H1 (cell line): Measurements from ENCODE around the gene NRXN3. TPM values are rescaled to one million over a fixed set of nuclear protein-coding genes. Genes with fewer than 3 reads are reported as not detected.

Experiments
- CTCF ChIA-PET: fragments of 300-600 bp; sonication (Branson Sonifier 250); formaldehyde crosslinking; loops from one replicate; lab custom pipeline; 2021; ENCODE audit not compliant: partially characterized antibody; lab: Charles Lee
- POLR2A ChIA-PET: fragments of 300-600 bp; sonication (Branson Sonifier 250); formaldehyde crosslinking; loops from one replicate; lab custom pipeline; 2021; ENCODE audit warnings: inconsistent platforms; ENCODE audit not compliant: partially characterized antibody; lab: Charles Lee
- DNase-seq, 2 experiments: peaks; one replicate each; pipeline versions ENCODE4 v3.0.0 to v3.0.0-alpha.2; 2010 to 2022; ENCODE audit warnings: low spot score in 2 of 2, low read depth in 1 of 2, mixed read lengths in 1 of 2
- FAIRE-seq: peaks from 2 replicates; lab custom pipeline; 2011; peaks lifted over from hg19 to GRCh38; lab: Jason Lieb, UNC
- H2AFZ ChIP-seq: 2 replicates; pipeline ENCODE4 v1.8.1; 2012; ENCODE audit warnings: low read length, inconsistent platforms
- H2AK5ac ChIP-seq: 2 replicates; pipeline ENCODE4 v1.6.1; 2013; ENCODE audit warnings: low read depth, low read length
- H2BK120ac ChIP-seq: replicated peaks from 2 replicates; pipeline ENCODE3; 2013; ENCODE audit warnings: low read depth, low read length, inconsistent platforms
- H2BK12ac ChIP-seq: 2 replicates; pipeline ENCODE4 v1.6.1; 2013; ENCODE audit warnings: low read depth, low read length
- H2BK15ac ChIP-seq: 2 replicates; pipeline ENCODE4 v1.6.1; 2013; ENCODE audit warnings: low read length
- H2BK20ac ChIP-seq: 2 replicates; pipeline ENCODE4 v1.6.1; 2013; ENCODE audit warnings: low read length
- H2BK5ac ChIP-seq: 2 replicates; pipeline ENCODE4 v1.6.1; 2013; ENCODE audit warnings: low read depth, low read length
- H3K14ac ChIP-seq: 2 replicates; pipeline ENCODE4 v1.6.1; 2013; ENCODE audit warnings: inconsistent platforms; ENCODE audit not compliant: insufficient read length
- H3K18ac ChIP-seq: 2 replicates; pipeline ENCODE4 v1.6.1; 2013; ENCODE audit warnings: low read length; ENCODE audit errors: extremely low read depth
- H3K23ac ChIP-seq: 2 replicates; pipeline ENCODE4 v1.6.1; 2013; ENCODE audit warnings: inconsistent platforms; ENCODE audit not compliant: insufficient read length
- H3K23me2 ChIP-seq: 2 replicates; pipeline ENCODE4 v1.6.1; 2013; ENCODE audit warnings: low read depth, low read length
- H3K27ac ChIP-seq: 2 replicates; pipeline ENCODE4 v1.6.1; 2011; ENCODE audit warnings: low read depth, low read length, inconsistent platforms
- H3K27me3 ChIP-seq, 4 experiments: replicated peaks in 1 of 4; 1 replicate in 1 of 4; 2 replicates in 3 of 4; pipeline versions ENCODE4 v1.6.1 to v1.8.1; 2011 to 2013; ENCODE audit warnings: low read length in 3 of 4, mild to moderate bottlenecking in 3 of 4, inconsistent platforms in 2 of 4, mixed read lengths in 2 of 4, moderate library complexity in 1 of 4; ENCODE audit not compliant: control insufficient read depth in 3 of 4, insufficient read depth in 3 of 4; ENCODE audit errors: extremely low read depth in 1 of 4
- H3K36me3 ChIP-seq, 4 experiments: 2 replicates each; pipeline versions ENCODE4 v1.6.1 to v1.8.1; 2011 to 2013; ENCODE audit warnings: mild to moderate bottlenecking in 4 of 4, low read length in 3 of 4, moderate library complexity in 2 of 4, control low read depth in 1 of 4, inconsistent platforms in 1 of 4; ENCODE audit not compliant: insufficient read depth in 4 of 4, control insufficient read depth in 2 of 4
- H3K4ac ChIP-seq: replicated peaks from 2 replicates; pipeline ENCODE3; 2013; ENCODE audit warnings: low read length, low read depth, mixed read lengths, inconsistent platforms; ENCODE audit not compliant: insufficient read length
- H3K4me1 ChIP-seq, 4 experiments: replicated peaks in 1 of 4; 1 replicate in 1 of 4; 2 replicates in 3 of 4; pipeline versions ENCODE4 v1.6.1 to v1.8.1; 2011 to 2013; ENCODE audit warnings: low read length in 3 of 4, inconsistent platforms in 2 of 4, mixed read lengths in 1 of 4; ENCODE audit not compliant: insufficient read depth in 4 of 4, control insufficient read depth in 3 of 4
- H3K4me2 ChIP-seq, 2 experiments: 2 replicates each; pipeline versions ENCODE4 v1.6.1 to v1.8.1; 2011 to 2013; ENCODE audit warnings: low read depth in 2 of 2, low read length in 2 of 2, control low read depth in 1 of 2, inconsistent platforms in 1 of 2, mild to moderate bottlenecking in 1 of 2; ENCODE audit not compliant: insufficient read depth in 1 of 2
- H3K4me3 ChIP-seq, 4 experiments: fragments of 200-600, 300-600 bp in 1 of 4; sonication (generic), shearing (Covaris generic), sonication (Bioruptor Twin) in 1 of 4; 2 replicates each; pipeline versions ENCODE4 v1.5.1 to v1.8.1; 2011 to 2016; ENCODE audit warnings: low read length in 4 of 4, low read depth in 3 of 4, control low read depth in 2 of 4, inconsistent platforms in 2 of 4, mild to moderate bottlenecking in 2 of 4, mixed read lengths in 1 of 4, moderate library complexity in 1 of 4; ENCODE audit not compliant: insufficient read depth in 2 of 4; ENCODE audit errors: extremely low read depth in 1 of 4
- H3K56ac ChIP-seq: replicated peaks from 2 replicates; pipeline ENCODE3; 2013; ENCODE audit warnings: low read depth, mild to moderate bottlenecking, mixed read lengths, low read length, inconsistent platforms; ENCODE audit not compliant: insufficient read length
- H3K79me1 ChIP-seq: 2 replicates; pipeline ENCODE4 v1.6.1; 2013; ENCODE audit warnings: low read depth, low read length, control low read depth
- H3K79me2 ChIP-seq, 2 experiments: 2 replicates each; pipeline versions ENCODE4 v1.6.1 to v1.8.1; 2012 to 2013; ENCODE audit warnings: low read length in 2 of 2, mild to moderate bottlenecking in 2 of 2, inconsistent platforms in 1 of 2; ENCODE audit not compliant: insufficient read depth in 2 of 2, control insufficient read depth in 1 of 2
- H3K9ac ChIP-seq, 4 experiments: replicated peaks in 1 of 4; 1 replicate in 1 of 4; 2 replicates in 3 of 4; pipeline versions ENCODE4 v1.6.1 to v1.8.1; 2011 to 2013; ENCODE audit warnings: low read depth in 3 of 4, low read length in 3 of 4, control low read depth in 2 of 4, mild to moderate bottlenecking in 2 of 4, moderate library complexity in 2 of 4, inconsistent platforms in 1 of 4; ENCODE audit errors: extremely low read depth in 1 of 4
- H3K9me3 ChIP-seq, 2 experiments: 2 replicates each; pipeline versions ENCODE4 v1.6.1 to v1.8.1; 2012 to 2013; ENCODE audit warnings: mild to moderate bottlenecking in 2 of 2, moderate library complexity in 2 of 2, control low read depth in 1 of 2, inconsistent platforms in 1 of 2, low read depth in 1 of 2, low read length in 1 of 2, mixed read lengths in 1 of 2; ENCODE audit not compliant: insufficient read depth in 2 of 2
- H4K20me1 ChIP-seq, 2 experiments: replicated peaks in 1 of 2; 2 replicates each; pipeline versions ENCODE3 to v1.8.1; 2011 to 2013; ENCODE audit warnings: inconsistent platforms in 2 of 2, low read length in 2 of 2, mild to moderate bottlenecking in 1 of 2; ENCODE audit not compliant: insufficient read depth in 2 of 2, control insufficient read depth in 1 of 2
- H4K5ac ChIP-seq: 2 replicates; pipeline ENCODE4 v1.6.1; 2013; ENCODE audit warnings: low read length, low read depth, mixed read lengths, inconsistent platforms; ENCODE audit not compliant: insufficient read length
- H4K8ac ChIP-seq: 2 replicates; pipeline ENCODE4 v1.8.0; 2013; ENCODE audit warnings: mild to moderate bottlenecking, moderate library complexity, low read length, inconsistent platforms; ENCODE audit not compliant: insufficient read depth; ENCODE audit errors: extremely low read depth
- H4K91ac ChIP-seq: replicated peaks from 2 replicates; pipeline ENCODE3; 2013; ENCODE audit warnings: low read length, mixed read lengths, inconsistent platforms; ENCODE audit not compliant: insufficient read length
- BRCA1 ChIP-seq: IDR thresholded peaks from 2 replicates; pipeline ENCODE4 v1.6.1; 2012; ENCODE audit warnings: low read depth, low read length, improper control_type of control experiment
- CBX5 ChIP-seq: fragments of 300-800, 300-1000 bp; sonication (generic); IDR thresholded peaks from 2 replicates; pipeline ENCODE4 v1.7.1; 2016; ENCODE audit warnings: antibody characterized with exemption, low read length, low read depth
- CBX8 ChIP-seq: fragments of 300-800, 300-1000 bp; sonication (generic); IDR thresholded peaks from 2 replicates; pipeline ENCODE4 v1.7.1; 2016; ENCODE audit warnings: low read depth, low read length, borderline replicate concordance
- CHD1 ChIP-seq: IDR thresholded peaks from 2 replicates; pipeline ENCODE4 v1.6.1; 2012; ENCODE audit warnings: low read depth, low read length, improper control_type of control experiment
- CHD2 ChIP-seq: IDR thresholded peaks from 2 replicates; pipeline ENCODE4 v1.6.1; 2012; ENCODE audit warnings: low read length, improper control_type of control experiment
- GTF2F1 ChIP-seq: IDR thresholded peaks from 2 replicates; pipeline ENCODE4 v1.6.1; 2012; ENCODE audit warnings: low read depth, low read length, improper control_type of control experiment, borderline replicate concordance
- HDAC2 ChIP-seq, 2 experiments: fragments of 300-600 bp in 1 of 2; sonication (generic) in 1 of 2; IDR thresholded peaks; 2 replicates each; pipeline ENCODE4 v1.6.1; 2011 to 2012; ENCODE audit warnings: low read depth in 2 of 2, low read length in 2 of 2, mild to moderate bottlenecking in 2 of 2, moderate library complexity in 2 of 2, borderline replicate concordance in 1 of 2, inconsistent platforms in 1 of 2
- NRF1 ChIP-seq: IDR thresholded peaks from 2 replicates; pipeline ENCODE4 v1.6.1; 2011; ENCODE audit warnings: mild to moderate bottlenecking, low read depth, low read length, improper control_type of control experiment
- SUZ12 ChIP-seq: fragments of 200-600 bp; sonication (generic); IDR thresholded peaks from 2 replicates; pipeline ENCODE4 v1.6.1; 2012; ENCODE audit warnings: mild to moderate bottlenecking, inconsistent platforms, low read length, moderate library complexity, mixed read lengths
- TBP ChIP-seq: IDR thresholded peaks from 2 replicates; pipeline ENCODE4 v1.6.1; 2011; ENCODE audit warnings: low read depth, low read length, improper control_type of control experiment
- WGBS, 2 experiments: shearing (Covaris generic) in 1 of 2; methylation state at CpG; one replicate each; pipeline versions ENCODE4 v1.1.6 to v1.1.7; 2013 to 2015; ENCODE audit warnings: low lambda C conversion rate in 2 of 2, mixed read lengths in 2 of 2, inconsistent platforms in 1 of 2, low coverage in 1 of 2, missing lambda C conversion rate in 1 of 2; ENCODE audit not compliant: insufficient replicate concordance in 2 of 2, insufficient coverage in 1 of 2, insufficient read length in 1 of 2; ENCODE audit errors: extremely low coverage in 1 of 2, missing lambda C conversion rate in 1 of 2; 5-methylcytosine and 5-hydroxymethylcytosine counted together
- polyA plus RNA-seq, 7 experiments: library from polyadenylated mRNA; depleted of rRNA in 3 of 7; stranded (reverse) in 5 of 7; unstranded in 2 of 7; fragments of >200 nt in 5 of 7; fragments of 200-250 nt in 2 of 7; gene quantifications; 1 replicate in 5 of 7; 2 replicates in 1 of 7; 4 replicates in 1 of 7; pipeline versions ENCODE4 v1.2.1 to v1.2.3, GENCODE V29; 2011 to 2013; ENCODE audit warnings: missing spikeins in 2 of 7, mixed read lengths in 2 of 7
- total RNA-seq: library from RNA; stranded (reverse); fragmentation: NEBNext Ultra II Directional; extraction: Animal tissue kit (Norgen Biotek cat#: 25700); gene quantifications from 2 replicates; pipeline ENCODE4 v1.2.1, GENCODE V29; 2021

The NRXN3 gene
- total and polyA plus RNA-seq, 2 of the 8 experiments (the other 6 are each of a cell fraction or from before 2014, with no cell fraction given): 2.6 to 4.1 TPM

DNA sequence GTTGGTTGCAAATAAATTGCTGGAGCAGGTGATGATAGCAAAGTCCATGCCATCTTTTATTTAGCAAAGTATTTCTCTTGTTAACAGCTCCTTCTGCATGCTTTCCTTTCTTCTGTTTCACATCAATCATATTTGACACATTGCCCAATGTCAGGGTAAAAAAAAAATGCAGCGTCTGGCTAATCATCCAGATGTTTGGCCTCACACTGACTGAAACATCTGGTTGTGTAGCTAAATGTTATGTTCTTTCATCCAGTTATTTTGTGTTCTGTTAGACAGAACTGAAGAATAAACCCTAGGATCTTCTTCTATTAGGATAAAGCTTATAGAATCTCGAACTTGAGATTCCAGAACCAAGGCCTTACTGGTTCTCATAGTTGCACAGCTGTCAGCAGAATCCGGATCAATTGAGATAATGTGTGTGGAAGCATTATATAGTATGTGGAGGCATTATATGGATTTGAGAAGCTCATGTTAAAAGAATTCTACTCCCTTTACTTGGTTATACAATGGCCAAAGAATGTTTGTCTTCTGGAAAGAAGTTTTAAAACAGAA, 1182.0 kb downstream of the NRXN3 start:
- H2BK5ac ChIP-seq: no peak overlapping the region
- no peak overlapping the region for H3K9ac ChIP-seq
- DNase-seq (no peak), FAIRE-seq (no peak)
- H3K4me3 ChIP-seq: no peak overlapping the region
- H3K4ac ChIP-seq: no peak overlapping the region
- no peak overlapping the region for H3K56ac ChIP-seq
- no peak overlapping the region for H2BK15ac ChIP-seq
- H3K23ac ChIP-seq: no peak overlapping the region
- H2BK20ac ChIP-seq: no peak overlapping the region
- H2BK120ac ChIP-seq: no peak overlapping the region
- H4K20me1 ChIP-seq: no peaks in the 10 kb centered on the region
- POLR2A ChIA-PET: no interaction called here
- H3K79me2 ChIP-seq: no peaks in the 10 kb centered on the region
- H3K4me1 ChIP-seq: peaks cover 0 to 6% (median 2%) of the 10 kb centered on the region in 4 experiments; a peak in 4 of 7 replicates
- no peaks in the 10 kb centered on the region for H3K79me1 ChIP-seq
- no peak overlapping the region for H4K5ac ChIP-seq
- no peaks in the 10 kb centered on the region for H3K36me3 ChIP-seq
- CTCF ChIA-PET: interaction anchor here (0.9 to 1.5 kb wide), 5 partner anchors 11 to 419 kb away, joined by 3 to 4 read pairs (median 4); no protein-coding TSS in a partner anchor
- no peak overlapping the region for H3K14ac ChIP-seq
- no peak overlapping the region for H2BK12ac ChIP-seq
- 89% methylated on average over 3 of the region's 3 CpGs; no CpG with 5 or more reads in 1 of the 2 experiments for WGBS, 2 experiments
- no peak overlapping the region for H3K27ac ChIP-seq
- H4K8ac ChIP-seq: no peak overlapping the region
- H3K4me2 ChIP-seq: no peak overlapping the region
- no peaks in the 10 kb centered on the region; the same call in 1 of the 2 replicates for H3K23me2 ChIP-seq
- no peak overlapping the region for H2AK5ac ChIP-seq
- H2AFZ ChIP-seq: no peak overlapping the region
- H3K27me3 ChIP-seq: no peaks in the 10 kb centered on the region
- H4K91ac ChIP-seq: no peak overlapping the region
- no peak overlapping the region for H3K18ac ChIP-seq
- no peaks in the 10 kb centered on the region for H3K9me3 ChIP-seq
- TF ChIP-seq CBX5: no peak
- no peak for TF ChIP-seq BRCA1
- TF ChIP-seq GTF2F1: no peak
- no peak for TF ChIP-seq TBP
- no peak for TF ChIP-seq HDAC2 (IDR thresholded peaks at IDR 0.05; ENCODE audit: borderline replicate concordance in 1 of 2, low read depth in 2 of 2, low read length in 2 of 2)
- no peak for TF ChIP-seq CHD1
- no peak for TF ChIP-seq CBX8
- TF ChIP-seq NRF1: no peak
- TF ChIP-seq SUZ12: no peak
- no peak for TF ChIP-seq CHD2
